ENCODE results near the gene FITM1.
A peak's percentile ranks its signal among the peaks of the same experiment; 100 is the strongest.

The FITM1 gene

DNA sequence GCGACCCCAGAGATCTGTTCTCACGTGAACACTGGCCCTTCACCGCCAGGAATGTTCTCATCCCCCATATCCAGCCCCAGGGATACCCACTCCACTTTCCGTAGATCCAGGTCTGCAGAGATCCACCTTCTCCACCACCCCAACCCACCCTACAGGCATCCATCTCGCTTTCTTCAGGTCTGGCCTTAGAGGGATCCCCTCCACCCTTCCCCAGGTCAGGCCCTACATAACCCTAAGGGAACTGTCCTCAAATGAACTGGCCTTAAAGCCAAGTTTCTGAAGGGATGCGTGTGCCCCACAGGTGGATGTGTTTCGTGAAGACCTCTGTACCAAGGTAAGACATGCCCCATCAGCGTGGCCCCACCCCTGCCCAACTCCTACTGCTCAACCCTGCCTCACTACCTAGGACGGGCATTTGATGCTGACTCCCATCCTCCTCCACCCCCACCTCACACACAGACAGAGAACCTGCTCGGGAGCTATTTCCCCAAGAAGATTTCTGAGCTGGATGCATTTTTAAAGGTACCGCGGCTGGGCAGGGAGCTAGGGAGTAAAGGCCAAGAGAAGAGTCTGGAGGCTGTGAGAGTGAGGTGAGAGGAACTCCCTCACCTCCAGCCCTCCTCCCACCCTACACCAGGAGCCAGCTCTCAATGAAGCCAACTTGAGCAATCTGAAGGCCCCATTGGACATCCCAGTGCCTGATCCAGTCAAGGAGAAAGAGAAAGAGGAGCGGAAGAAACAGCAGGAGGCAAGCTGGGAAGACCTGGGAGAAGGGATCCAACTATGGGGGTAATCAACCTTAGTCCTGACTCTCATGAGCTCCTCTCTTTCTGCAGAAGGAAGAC lies 6.4 kb downstream of the FITM1 start:
- H3K27me3 Mint-ChIP-seq = peaks cover 2% of the 10 kb centered on the region
- H3K27ac Mint-ChIP-seq = peak overlapping the region; percentile 90
- H3K9me3 Mint-ChIP-seq = no peaks in the 10 kb centered on the region
- no peak for DNase-seq
- peaks cover 42% of the 10 kb centered on the region for H3K36me3 Mint-ChIP-seq (ENCODE audit: low read depth)
- ATAC-seq = no peak
- peaks cover 64% of the 10 kb centered on the region for H3K4me1 Mint-ChIP-seq
- H3K4me3 Mint-ChIP-seq = peak overlapping the region; percentile 98

DNA sequence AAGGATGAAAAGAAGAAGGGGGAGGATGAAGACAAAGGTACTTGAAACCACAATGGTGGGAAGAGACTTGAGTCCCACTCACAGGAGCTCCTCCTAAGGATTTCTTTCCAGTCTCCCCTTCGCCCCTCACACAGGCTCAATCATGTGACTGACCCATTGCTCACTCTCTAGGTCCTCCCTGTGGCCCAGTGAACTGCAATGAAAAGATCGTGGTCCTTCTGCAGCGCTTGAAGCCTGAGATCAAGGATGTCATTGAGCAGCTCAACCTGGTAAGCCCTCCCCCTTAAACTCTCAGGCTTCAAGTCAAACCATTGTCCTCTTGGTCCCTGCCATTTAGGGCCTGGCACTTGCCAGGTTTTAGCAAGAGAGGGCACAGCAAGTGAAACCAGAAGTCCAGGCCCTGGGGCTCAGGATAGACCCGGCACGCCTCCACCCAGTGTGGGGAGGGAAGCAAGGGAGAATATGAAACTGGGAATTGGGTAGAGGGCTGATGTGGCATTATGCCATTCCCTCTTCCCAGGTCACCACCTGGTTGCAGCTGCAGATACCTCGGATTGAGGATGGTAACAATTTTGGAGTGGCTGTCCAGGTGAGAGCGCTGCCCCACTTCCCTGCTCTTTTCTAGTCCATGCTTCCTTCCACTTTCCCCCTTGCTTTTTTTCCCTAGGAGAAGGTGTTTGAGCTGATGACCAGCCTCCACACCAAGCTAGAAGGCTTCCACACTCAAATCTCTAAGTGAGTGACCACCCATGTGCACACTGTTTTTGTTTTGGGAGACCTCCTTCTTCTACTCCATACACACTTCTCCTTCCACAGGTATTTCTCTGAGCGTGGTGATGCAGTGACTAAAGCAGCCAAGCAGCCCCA lies 7.3 kb downstream of the FITM1 start:
- peaks cover 46% of the 10 kb centered on the region for H3K36me3 Mint-ChIP-seq (ENCODE audit: low read depth)
- peak overlapping the region; percentile 98 for H3K4me3 Mint-ChIP-seq
- ATAC-seq (no peak), DNase-seq (no peak)
- H3K27me3 Mint-ChIP-seq = peaks cover 2% of the 10 kb centered on the region
- no peaks in the 10 kb centered on the region for H3K9me3 Mint-ChIP-seq
- H3K4me1 Mint-ChIP-seq = peaks cover 62% of the 10 kb centered on the region
- peak overlapping the region; percentile 90 for H3K27ac Mint-ChIP-seq

DNA sequence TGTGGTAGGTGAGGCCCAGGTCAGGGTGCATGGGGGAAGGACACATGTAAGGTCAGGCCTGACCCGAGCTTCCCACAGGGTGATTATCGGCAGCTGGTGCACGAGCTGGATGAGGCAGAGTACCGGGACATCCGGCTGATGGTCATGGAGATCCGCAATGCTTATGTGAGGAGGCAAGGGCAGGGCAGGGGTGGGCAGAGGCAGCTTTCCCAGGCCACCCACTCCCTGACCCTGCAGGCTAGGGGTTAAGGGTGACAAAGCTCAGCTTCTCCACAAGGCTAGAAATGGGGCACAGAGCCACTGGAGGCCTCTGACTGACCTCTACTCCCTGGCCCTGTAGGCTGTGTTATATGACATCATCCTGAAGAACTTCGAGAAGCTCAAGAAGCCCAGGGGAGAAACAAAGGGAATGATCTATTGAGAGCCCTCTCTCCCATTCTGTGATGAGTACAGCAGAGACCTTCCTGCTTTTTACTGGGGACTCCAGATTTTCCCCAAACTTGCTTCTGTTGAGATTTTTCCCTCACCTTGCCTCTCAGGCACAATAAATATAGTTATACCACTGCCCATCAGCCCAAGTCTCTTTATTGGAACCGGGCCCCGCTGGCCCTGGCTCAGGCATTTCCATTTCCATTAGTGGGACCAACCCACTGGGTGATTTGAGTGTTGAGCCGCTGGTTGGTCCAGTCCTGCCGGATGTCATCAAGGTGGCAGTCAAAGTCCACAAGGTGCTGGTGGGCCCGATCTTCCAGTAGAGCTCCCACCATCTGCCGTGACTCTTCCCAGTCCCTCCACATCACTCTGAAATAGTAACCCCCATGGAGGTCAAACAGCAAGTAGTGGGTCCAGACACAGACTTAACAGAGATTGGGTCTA lies 8.2 kb downstream of the FITM1 start:
- peaks cover 2% of the 10 kb centered on the region for H3K27me3 Mint-ChIP-seq
- peaks cover 51% of the 10 kb centered on the region for H3K36me3 Mint-ChIP-seq (ENCODE audit: low read depth)

DNA sequence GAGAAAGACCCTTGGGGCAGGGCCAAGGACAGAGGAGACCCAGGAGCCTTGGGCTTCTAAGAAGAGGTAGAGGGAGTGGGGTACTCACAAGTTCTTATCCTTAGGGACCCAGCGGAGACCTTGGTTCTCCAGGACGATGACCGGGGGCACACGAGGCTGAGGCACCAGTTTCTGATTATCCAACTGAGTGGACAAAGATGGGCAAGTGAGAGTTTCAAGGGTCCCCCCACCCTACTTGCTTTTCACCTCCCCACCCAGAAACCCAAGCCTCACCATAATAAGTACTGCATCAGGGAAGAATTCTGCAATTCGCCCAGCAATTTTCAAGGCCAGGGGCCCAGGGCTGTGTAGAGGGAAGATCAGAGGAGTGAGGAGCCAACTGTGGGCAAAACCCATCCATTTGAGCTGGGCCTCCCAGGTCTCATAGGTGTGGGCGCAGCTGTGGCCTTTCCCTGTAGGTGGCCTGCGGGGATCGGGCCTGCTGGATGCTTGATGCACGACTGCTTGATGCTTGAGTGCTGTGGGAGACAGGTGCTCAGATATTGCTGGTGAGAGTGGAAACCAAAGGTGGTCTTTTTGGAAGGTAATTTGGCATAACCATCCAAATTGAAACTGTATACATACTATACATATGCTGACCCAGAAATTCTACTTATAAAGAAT lies 8.9 kb downstream of the FITM1 start:
- Mint-ChIP-seq H3K9me3 (no peaks in the 10 kb centered on the region), H3K36me3 (ENCODE audit: low read depth) (peaks cover 59% of the 10 kb centered on the region), H3K27me3 (peaks cover 2% of the 10 kb centered on the region), H3K4me1 (peaks cover 73% of the 10 kb centered on the region), H3K27ac (peak overlapping the region; percentile 38), H3K4me3 (peak overlapping the region; percentile 98)
- ATAC-seq (no peak), DNase-seq (no peak)

More for the DNA sequence above, 8.2 kb downstream of the FITM1 start:
- Mint-ChIP-seq H3K4me3 (peak overlapping the region; percentile 98), H3K9me3 (no peaks in the 10 kb centered on the region), H3K27ac (peak overlapping the region; percentile 77), H3K4me1 (peaks cover 66% of the 10 kb centered on the region)
- ATAC-seq (no peak), DNase-seq (no peak)

DNA sequence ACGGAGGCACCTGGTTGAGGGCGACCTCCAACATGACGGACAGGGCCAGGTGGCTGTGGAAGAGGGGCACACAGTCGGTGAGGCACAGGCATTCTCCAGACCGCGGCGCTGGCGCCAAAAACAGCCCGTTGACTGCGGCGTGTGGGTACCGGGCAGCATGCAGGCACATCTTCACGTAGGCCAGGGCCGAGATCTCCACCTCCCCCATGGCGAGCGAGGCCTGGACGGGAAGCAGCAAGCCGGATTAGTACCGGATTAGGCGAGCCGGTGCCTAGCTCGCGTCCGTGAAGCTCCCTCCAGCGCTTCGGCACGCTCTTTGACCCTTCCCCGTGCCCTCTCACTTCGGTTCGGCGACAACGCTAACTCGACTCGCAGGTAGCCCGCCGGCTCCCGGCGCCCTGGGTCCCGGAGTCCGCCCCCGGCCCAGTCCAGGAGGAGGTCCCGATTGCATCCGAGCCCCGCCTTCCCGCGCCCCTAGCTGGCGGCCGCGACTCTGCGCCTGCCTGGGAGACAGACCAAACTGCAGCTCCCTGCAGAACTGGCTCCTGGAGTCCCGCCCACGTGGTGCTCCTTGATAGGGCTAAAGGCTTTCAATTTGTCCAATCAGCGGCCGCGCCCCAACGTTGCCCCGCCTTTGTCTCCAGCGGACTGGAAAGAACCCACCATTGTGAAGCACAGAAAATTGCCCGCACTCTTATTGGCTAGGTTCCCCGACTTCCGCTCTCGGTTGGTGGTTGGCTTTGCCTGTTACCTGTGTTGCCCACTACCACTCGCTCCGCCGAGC lies 10.8 kb downstream of the FITM1 start, which contains the start of gene EMC9:
TSS of gene EMC9 (minus strand) at position 495 of the 784 bp plus-strand sequence. CDS start at position 208, 287 bp downstream.
- peaks cover 76% of the 10 kb centered on the region for H3K36me3 Mint-ChIP-seq (ENCODE audit: low read depth)
- DNase-seq = peak; percentile 99
- H3K9me3 Mint-ChIP-seq = no peaks in the 10 kb centered on the region
- H3K4me1 Mint-ChIP-seq = peaks cover 83% of the 10 kb centered on the region
- peaks cover 2% of the 10 kb centered on the region for H3K27me3 Mint-ChIP-seq
- ATAC-seq = peak; percentile 86
- H3K4me3 Mint-ChIP-seq = peak within 1 kb of the TSS; percentile 98
- peak within 1 kb of the TSS; percentile 93 for H3K27ac Mint-ChIP-seq

DNA sequence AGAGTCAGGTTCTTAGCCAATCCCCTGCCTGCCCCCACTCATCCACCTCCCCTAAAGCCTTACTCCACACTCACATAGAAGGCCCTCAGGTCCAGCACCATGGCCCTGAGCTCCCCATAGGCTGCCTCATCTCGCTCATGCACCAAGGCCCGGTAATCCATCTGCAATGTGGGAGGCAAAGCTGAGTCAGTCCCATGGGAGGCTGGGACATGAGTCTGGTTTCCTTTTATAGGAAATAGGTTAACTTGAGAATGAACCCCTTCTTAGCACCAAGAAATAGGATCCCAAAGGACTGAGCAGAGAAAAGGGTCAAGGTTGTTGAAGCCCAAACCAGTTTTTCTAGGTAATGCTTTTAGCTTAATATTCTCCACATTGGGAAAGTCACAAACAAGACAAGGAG lies 13.1 kb downstream of the FITM1 start:
- DNase-seq (no peak), ATAC-seq (no peak)
- Mint-ChIP-seq H3K4me3 (peak overlapping the region; percentile 10), H3K36me3 (ENCODE audit: low read depth) (peaks cover 62% of the 10 kb centered on the region), H3K9me3 (no peaks in the 10 kb centered on the region), H3K27ac (peak overlapping the region; percentile 99), H3K27me3 (peaks cover 2% of the 10 kb centered on the region), H3K4me1 (peaks cover 69% of the 10 kb centered on the region)

DNA sequence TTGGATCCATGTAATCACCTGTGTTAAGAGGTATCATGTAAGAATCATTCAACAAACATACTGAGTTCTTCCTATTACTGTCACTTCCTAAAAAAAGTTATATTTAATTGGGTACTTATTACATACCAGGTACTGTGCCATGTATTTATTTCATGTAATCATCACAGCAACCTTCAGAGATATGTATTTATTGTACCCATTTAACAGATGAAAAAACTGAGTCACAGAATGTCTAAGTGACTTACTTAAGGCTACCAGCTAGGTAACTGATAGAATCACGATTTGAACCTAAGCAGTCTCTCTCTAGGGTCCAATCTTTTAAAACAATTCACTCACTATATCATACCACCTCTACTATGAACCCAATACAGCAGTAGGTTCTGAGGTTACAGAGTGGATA lies 14.0 kb downstream of the FITM1 start:
- ATAC-seq = no peak
- H3K36me3 Mint-ChIP-seq (ENCODE audit: low read depth) = peaks cover 60% of the 10 kb centered on the region
- no peaks in the 10 kb centered on the region for H3K9me3 Mint-ChIP-seq
- H3K27ac Mint-ChIP-seq = peak overlapping the region; percentile 99
- peaks cover 2% of the 10 kb centered on the region for H3K27me3 Mint-ChIP-seq
- no peak for DNase-seq
- peak overlapping the region; percentile 95 for H3K4me3 Mint-ChIP-seq
- peaks cover 69% of the 10 kb centered on the region for H3K4me1 Mint-ChIP-seq

DNA sequence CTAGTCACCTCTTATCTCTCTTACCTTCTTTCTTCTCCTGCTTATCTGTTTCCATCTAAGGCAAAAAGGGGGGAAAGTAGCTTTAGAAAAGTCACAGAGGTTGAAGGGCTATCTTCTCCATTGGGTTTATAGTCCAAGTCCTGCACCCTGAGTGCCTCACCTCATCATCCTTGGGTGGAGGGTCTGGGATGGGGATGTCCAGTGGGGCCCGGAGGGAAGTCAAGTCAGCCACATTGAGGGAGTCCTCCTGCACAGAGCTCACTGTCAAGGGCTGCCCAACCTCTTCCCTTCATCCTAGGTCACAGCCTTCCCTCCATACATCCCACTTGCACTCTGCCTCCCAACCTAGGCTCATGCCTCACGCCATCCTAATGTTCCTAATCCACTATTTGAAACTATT lies 14.8 kb downstream of the FITM1 start:
- DNase-seq (no peak), ATAC-seq (no peak)
- H3K27ac Mint-ChIP-seq = peak overlapping the region; percentile 99
- H3K36me3 Mint-ChIP-seq (ENCODE audit: low read depth) = peaks cover 59% of the 10 kb centered on the region
- peak overlapping the region; percentile 95 for H3K4me3 Mint-ChIP-seq
- H3K4me1 Mint-ChIP-seq = peaks cover 68% of the 10 kb centered on the region
- H3K27me3 Mint-ChIP-seq = peaks cover 2% of the 10 kb centered on the region
- no peaks in the 10 kb centered on the region for H3K9me3 Mint-ChIP-seq

DNA sequence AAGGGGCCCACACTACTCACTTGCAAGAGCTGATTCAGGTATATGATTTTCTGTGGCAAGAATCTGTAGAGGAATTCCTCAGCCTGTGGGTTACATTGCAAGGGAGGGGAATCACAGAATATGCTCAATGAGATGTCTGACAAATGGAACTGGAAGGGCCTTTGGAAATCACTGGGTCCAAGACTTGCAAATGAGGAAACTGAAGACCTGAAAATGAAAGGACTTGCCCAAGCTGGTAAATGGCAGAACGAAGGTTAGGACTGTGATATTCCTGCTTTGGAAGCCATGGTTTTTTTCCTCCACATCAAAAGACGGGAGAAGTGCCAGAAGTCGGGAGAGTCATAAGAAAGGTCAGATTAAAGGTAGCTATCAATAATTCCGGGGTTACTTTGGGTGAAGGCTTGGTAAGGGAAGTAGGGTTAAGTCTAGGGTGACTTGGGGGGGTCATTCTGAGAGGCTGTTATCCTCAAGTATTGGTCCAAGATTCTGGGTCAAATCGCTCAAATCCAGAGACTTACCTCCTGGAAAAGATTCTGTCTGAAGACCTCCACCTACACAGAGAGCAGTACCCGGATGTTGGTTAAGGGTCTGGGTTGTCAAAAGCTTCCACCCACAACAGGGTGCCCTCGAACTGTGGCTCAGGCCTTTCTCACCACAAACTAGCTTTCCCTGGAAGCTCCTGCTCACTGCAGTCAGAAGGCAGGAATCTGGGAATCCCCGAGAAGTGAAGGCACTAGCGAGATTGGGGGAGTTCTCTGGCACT lies 15.4 kb downstream of the FITM1 start:
- H3K4me3 Mint-ChIP-seq = peak overlapping the region; percentile 95
- peaks cover 60% of the 10 kb centered on the region for H3K36me3 Mint-ChIP-seq (ENCODE audit: low read depth)
- peaks cover 2% of the 10 kb centered on the region for H3K27me3 Mint-ChIP-seq
- H3K9me3 Mint-ChIP-seq = no peaks in the 10 kb centered on the region
- H3K4me1 Mint-ChIP-seq = peaks cover 68% of the 10 kb centered on the region
- ATAC-seq (no peak), DNase-seq (no peak)
- H3K27ac Mint-ChIP-seq = peak overlapping the region; percentile 99

DNA sequence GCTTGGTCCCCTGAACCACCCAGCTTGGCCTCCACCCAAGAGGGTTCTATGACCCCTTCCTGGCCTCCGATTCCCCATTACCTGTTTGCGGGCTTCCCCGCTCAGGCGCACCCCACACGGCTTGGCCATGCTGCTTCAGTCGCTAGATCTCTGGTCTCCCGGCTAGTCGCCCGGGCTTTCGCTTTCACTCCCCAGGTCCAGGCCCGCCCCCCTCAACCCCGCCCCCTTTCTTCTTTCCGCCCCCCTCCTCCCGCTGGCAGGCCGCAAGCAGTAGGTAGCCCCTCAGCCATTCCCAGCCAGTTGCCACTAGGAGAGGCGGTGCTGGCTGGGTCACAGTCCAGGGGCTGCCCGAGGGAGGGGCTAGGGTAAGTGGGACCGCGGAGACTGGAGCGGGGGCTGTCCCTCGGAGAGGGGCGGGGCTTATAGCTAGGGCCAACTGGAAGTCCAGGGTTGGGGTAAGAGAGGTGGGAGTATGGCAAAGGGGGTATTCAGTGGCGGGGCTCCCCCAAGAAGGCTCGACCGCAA lies 16.1 kb downstream of the FITM1 start, which contains the start of gene PSME2:
TSS of gene PSME2 (minus strand) at position 158 of the 525 bp plus-strand sequence. CDS start at position 129, 29 bp downstream.
- peaks cover 65% of the 10 kb centered on the region for H3K4me1 Mint-ChIP-seq
- no peaks in the 10 kb centered on the region for H3K9me3 Mint-ChIP-seq
- H3K27me3 Mint-ChIP-seq = peaks cover under 1% of the 10 kb centered on the region
- ATAC-seq (peak; percentile 81), DNase-seq (peak; percentile 95)
- peak within 1 kb of the TSS; percentile 99 for H3K27ac Mint-ChIP-seq
- peaks cover 61% of the 10 kb centered on the region for H3K36me3 Mint-ChIP-seq (ENCODE audit: low read depth)
- H3K4me3 Mint-ChIP-seq = peak within 1 kb of the TSS; percentile 95

DNA sequence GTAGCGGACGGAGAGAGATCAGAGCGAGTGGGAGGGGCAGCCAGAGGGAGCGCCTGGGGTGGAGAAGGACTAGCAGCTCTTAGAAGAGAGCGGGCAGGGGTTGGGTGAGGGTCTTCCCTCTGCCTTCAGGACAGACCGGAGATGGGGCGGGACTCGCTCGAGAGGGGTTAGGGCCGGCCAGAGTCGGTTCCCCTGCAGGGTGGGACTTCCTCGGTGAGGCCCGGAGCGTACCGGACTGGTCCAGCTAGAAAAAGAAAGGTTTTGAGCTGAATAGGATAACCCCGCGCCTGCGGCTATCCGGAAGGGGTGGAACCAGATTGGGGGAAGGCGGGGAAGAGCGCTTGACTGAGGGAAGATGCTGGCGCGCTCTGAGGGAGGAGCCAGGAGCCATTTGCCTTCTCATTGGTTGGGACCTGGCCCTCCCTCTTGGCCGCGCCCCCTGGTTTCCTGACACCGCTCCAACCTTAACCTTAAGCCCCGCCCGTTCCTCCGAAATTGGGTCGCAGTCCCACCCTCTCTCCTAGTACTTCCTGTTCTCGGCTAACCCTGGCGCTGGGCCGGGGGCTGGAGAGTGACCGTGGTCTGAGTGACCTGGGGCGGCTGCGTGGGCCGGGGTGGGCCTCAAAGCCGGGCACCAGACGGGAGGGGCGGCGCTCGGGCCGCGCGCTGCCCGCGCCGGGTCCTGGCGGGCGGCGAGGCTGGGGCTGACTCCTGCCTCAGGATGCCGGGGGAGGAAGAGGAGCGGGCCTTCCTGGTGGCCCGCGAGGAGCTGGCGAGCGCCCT lies 16.7 kb downstream of the FITM1 start, which contains the start of gene RNF31:
TSS of gene RNF31 (plus strand) at position 521 of the 783 bp plus-strand sequence. CDS start at position 722, 201 bp downstream.
- Mint-ChIP-seq H3K9me3 (no peaks in the 10 kb centered on the region), H3K27me3 (no peaks in the 10 kb centered on the region), H3K27ac (peak within 1 kb of the TSS; percentile 99), H3K4me3 (peak within 1 kb of the TSS; percentile 95), H3K36me3 (ENCODE audit: low read depth) (peaks cover 61% of the 10 kb centered on the region), H3K4me1 (peaks cover 59% of the 10 kb centered on the region)
- DNase-seq = peak; percentile 99
- peak; percentile 87 for ATAC-seq
